Kidney (tissue), 14 donors: Measurements from ENCODE around the gene LYRM4. TPM values are rescaled to one million over a fixed set of nuclear protein-coding genes. Genes with fewer than 3 reads are reported as not detected.

Experiments
- DNase-seq, 5 donors: peaks; one replicate each; pipeline ENCODE4 v3.0.0-alpha.2; 2013 to 2020
- FAIRE-seq: peaks from 2 replicates; lab custom pipeline; 2012; peaks lifted over from hg19 to GRCh38; lab: Jason Lieb, UNC
- H3K27ac ChIP-seq, 2 donors: one replicate each; pipeline ENCODE4 v1.7.0; 2013; ENCODE audit warnings: low read depth in 2 of 2, low read length in 2 of 2, inconsistent platforms in 1 of 2
- H3K27me3 ChIP-seq: one replicate; pipeline ENCODE4 v1.7.1; 2013; ENCODE audit warnings: low read length, inconsistent platforms; ENCODE audit not compliant: control insufficient read depth, insufficient read depth
- H3K36me3 ChIP-seq, 3 donors: one replicate each; pipeline versions ENCODE4 v1.7.0 to v1.7.1; 2013; ENCODE audit warnings: low read length in 3 of 3, control low read depth in 1 of 3, inconsistent platforms in 1 of 3; ENCODE audit not compliant: insufficient read depth in 3 of 3, control insufficient read depth in 2 of 3
- H3K4me1 ChIP-seq, 3 donors: one replicate each; pipeline versions ENCODE4 v1.7.0 to v1.7.1; 2013; ENCODE audit warnings: low read length in 3 of 3, inconsistent platforms in 1 of 3, low read depth in 1 of 3; ENCODE audit not compliant: control insufficient read depth in 2 of 3, insufficient read depth in 2 of 3
- H3K4me3 ChIP-seq, 3 donors: one replicate each; pipeline versions ENCODE4 v1.7.0 to v1.8.1; 2013; ENCODE audit warnings: low read length in 3 of 3, control low read depth in 1 of 3, inconsistent platforms in 1 of 3
- H3K9ac ChIP-seq, 3 donors: one replicate each; pipeline versions ENCODE4 v1.7.0 to v1.7.1; 2013; ENCODE audit warnings: low read length in 3 of 3, control low read depth in 1 of 3, inconsistent platforms in 1 of 3
- H3K9me3 ChIP-seq, 3 donors: one replicate each; pipeline versions ENCODE4 v1.7.0 to v1.7.1; 2013; ENCODE audit warnings: low read length in 3 of 3, control low read depth in 1 of 3, inconsistent platforms in 1 of 3; ENCODE audit not compliant: control insufficient read depth in 2 of 3, insufficient read depth in 1 of 3
- intact Hi-C: fragments of 100-400 bp; cut with DNase I; formaldehyde crosslinking; loops from one replicate; pipeline ENCODE4 v1.11.1; 2022
- polyA plus RNA-seq: library from polyadenylated mRNA; stranded (reverse); fragments of 350-450 nt; fragmentation: Illumina TruSeq; extraction: RNeasy Lipid Tissue Mini Kit (QIAGEN cat#74804); gene quantifications from one replicate; pipeline ENCODE4 v1.2.3, GENCODE V29; 2014; ENCODE audit warnings: low read depth, low replicate concordance; ENCODE audit not compliant: insufficient read depth
- total RNA-seq: library from RNA; stranded (reverse); fragmentation: NEBNext Ultra II Directional; extraction: Animal tissue kit (Norgen Biotek cat#: 25700); gene quantifications from one replicate; pipeline ENCODE4 v1.2.1, GENCODE V29; 2021
- TF ChIP-seq, protein P1 (sequence below): IDR thresholded peaks from 3 replicates; pipeline ENCODE4 v1.5.1; 2012; ENCODE audit warnings: mild to moderate bottlenecking, moderate library complexity, borderline replicate concordance; ENCODE audit not compliant: insufficient read depth; ENCODE audit errors: extremely low read depth
- donor health status: control.
- donor health status: control.
- donor health status: control.
- donor health status: control.
- donor health status: control.
- donor health status: DM: yes; HTN: yes; CAD: no.
- donor health status: Normal renal cell carcinoma (clear cell type).

Gene LYRM4
- total and polyA plus RNA-seq, 2 donors from 2014 or later, result 21.3 to 31.8 TPM

DNA sequence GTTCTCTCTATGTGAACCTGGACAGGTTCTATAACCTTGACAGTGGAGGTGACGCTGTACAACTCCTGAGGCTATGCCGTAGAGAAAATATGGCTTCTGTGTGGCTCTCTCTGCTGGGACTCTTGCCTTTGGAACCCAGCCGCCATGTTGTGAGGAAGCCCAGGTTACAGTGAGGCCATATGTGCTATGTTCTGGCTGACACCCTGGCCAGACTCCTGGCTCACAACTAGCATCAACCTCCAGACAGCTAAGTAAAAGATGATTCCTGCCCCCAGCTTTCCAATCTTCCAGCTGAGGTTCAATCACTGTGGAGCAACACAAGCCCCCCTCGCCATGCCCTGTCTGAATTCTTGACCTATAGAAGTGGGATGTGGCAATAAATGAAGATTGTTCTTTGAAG lies 118.6 kb downstream of the LYRM4 start:
- no peaks in the 10 kb centered on the region for H3K36me3 ChIP-seq

DNA sequence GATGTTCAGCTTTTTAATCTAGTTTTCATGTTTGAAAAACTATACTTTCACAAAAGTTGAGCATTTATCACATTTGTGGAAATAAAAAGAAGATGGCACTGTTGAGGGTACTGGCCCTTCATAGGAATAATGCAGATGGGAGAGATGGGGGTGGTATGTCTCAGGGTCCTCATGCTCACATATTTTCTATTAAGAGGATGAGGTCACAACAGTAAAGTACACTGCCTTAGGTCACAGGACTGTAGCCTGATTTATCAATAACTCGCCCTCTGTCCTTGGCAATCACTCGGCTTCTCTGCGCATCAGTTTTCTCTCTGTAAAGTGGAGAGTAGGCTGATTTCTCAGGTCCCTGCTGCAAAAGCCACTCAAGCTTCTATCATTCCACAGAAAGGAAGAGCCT lies 119.7 kb downstream of the LYRM4 start:
- H3K27me3 ChIP-seq, result no peaks in the 10 kb centered on the region
- H3K4me3 ChIP-seq, result no peak overlapping the region
- intact Hi-C loops, result no loop called here
- TF ChIP-seq, protein P1, sequence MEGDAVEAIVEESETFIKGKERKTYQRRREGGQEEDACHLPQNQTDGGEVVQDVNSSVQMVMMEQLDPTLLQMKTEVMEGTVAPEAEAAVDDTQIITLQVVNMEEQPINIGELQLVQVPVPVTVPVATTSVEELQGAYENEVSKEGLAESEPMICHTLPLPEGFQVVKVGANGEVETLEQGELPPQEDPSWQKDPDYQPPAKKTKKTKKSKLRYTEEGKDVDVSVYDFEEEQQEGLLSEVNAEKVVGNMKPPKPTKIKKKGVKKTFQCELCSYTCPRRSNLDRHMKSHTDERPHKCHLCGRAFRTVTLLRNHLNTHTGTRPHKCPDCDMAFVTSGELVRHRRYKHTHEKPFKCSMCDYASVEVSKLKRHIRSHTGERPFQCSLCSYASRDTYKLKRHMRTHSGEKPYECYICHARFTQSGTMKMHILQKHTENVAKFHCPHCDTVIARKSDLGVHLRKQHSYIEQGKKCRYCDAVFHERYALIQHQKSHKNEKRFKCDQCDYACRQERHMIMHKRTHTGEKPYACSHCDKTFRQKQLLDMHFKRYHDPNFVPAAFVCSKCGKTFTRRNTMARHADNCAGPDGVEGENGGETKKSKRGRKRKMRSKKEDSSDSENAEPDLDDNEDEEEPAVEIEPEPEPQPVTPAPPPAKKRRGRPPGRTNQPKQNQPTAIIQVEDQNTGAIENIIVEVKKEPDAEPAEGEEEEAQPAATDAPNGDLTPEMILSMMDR, result no peak
- DNase-seq, result no peak
- H3K9ac ChIP-seq, result no peak overlapping the region
- no peaks in the 10 kb centered on the region for H3K36me3 ChIP-seq
- H3K9me3 ChIP-seq, result no peaks in the 10 kb centered on the region
- no peaks in the 10 kb centered on the region for H3K4me1 ChIP-seq
- no peak for FAIRE-seq
- H3K27ac ChIP-seq, result no peak overlapping the region

More for the DNA sequence above, 118.6 kb downstream of the LYRM4 start:
- Histone ChIP-seq H3K4me1 (no peaks in the 10 kb centered on the region), H3K27me3 (no peaks in the 10 kb centered on the region), H3K4me3 (no peak overlapping the region), H3K27ac (no peak overlapping the region), H3K9ac (no peak overlapping the region), H3K9me3 (no peaks in the 10 kb centered on the region)
- TF ChIP-seq, protein P1, result no peak
- intact Hi-C loops, result no loop called here
- DNase-seq (no peak), FAIRE-seq (no peak)

DNA sequence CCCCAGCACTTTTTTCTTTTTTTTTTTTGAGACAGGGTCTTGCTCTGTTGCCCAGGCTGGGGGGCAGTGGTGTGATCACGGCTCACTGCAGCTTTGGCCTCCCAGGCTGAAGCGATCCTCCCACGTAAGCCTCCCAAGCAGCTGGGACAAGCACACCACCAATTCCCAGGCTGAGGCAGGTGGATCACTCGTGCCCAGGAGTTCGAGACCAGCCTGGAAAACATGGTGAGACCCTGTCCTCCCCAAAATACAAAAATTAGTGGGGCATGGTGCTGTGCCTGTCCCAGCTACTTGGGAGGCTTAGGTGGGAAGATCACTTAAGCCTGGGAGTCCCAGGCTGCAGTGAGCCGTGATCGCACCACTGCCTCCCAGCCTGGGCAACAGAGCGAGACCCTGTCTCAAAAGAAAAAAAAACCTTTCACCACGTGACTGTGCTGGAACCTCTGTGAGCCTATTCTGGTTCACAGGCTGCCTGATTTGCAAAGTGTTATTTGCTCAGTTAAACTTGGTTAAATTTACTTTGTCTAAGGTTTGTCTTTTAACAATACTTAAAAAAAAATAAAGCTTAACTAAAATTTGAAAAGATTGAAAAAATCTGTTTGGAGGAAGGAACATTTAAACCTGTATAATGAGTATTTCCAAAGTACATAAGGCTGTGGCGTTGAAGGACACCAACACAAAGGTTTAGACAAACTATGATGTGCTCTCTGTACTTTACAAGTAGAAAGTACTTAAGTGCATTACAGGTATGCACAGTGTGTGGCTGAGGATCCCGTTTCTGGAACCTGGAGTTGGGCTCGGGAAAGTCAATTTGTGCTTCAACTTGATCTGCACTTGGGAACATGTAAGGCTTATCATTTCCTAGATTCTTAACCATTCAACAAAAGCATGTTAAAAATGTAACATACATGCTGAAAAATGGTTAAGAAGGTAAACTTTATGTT lies 120.7 kb downstream of the LYRM4 start:
- H3K27me3 ChIP-seq, result no peaks in the 10 kb centered on the region
- TF ChIP-seq, protein P1, result no peak
- H3K4me1 ChIP-seq, result no peaks in the 10 kb centered on the region
- peak in 2 of 5 donors; percentile 27 to 47 for DNase-seq
- H3K27ac ChIP-seq, result no peak overlapping the region
- no peaks in the 10 kb centered on the region for H3K36me3 ChIP-seq
- no peak for FAIRE-seq
- H3K9ac ChIP-seq, result no peak overlapping the region
- H3K9me3 ChIP-seq, result no peaks in the 10 kb centered on the region
- no peak overlapping the region for H3K4me3 ChIP-seq
- intact Hi-C loops, result no loop called here
